ENCODE data around the gene MAFG. TPM values are rescaled to one million over a fixed set of nuclear protein-coding genes. Genes with fewer than 3 reads are reported as not detected.

MAFG gene
- total and polyA plus RNA-seq, 9 of the 15 experiments (the other 6 are each of a cell fraction or from before 2014, with no cell fraction given): 1.1 to 58.1 (median 24.9) TPM

- TF ChIP-seq BCLAF1 (IDR thresholded peaks at IDR 0.05; ENCODE audit: borderline replicate concordance in 1 of 2, control insufficient read depth in 1 of 2, low read depth in 2 of 2, low read length in 1 of 2): no peak
- TF ChIP-seq NCOA2 (IDR thresholded peaks at IDR 0.05; ENCODE audit: partially characterized antibody in 2 of 2): no peak
- TF ChIP-seq ILK (tag; IDR thresholded peaks at IDR 0.05; ENCODE audit: borderline replicate concordance, low read depth): no peak
- no peak for TF ChIP-seq IRF2 (CRISPR knock-in tag; IDR thresholded peaks at IDR 0.05)
- no peak for TF ChIP-seq KLF10 (CRISPR knock-in tag; IDR thresholded peaks at IDR 0.05)
- TF ChIP-seq NR3C1 (CRISPR knock-in tag; IDR thresholded peaks at IDR 0.05): no peak
- TF ChIP-seq ETV6 (IDR thresholded peaks at IDR 0.05; ENCODE audit: borderline replicate concordance in 1 of 2, low read depth in 2 of 2, low read length in 1 of 2): no peak
- 0 out of 2 replicates have a peak, but pooled peaks have one; percentile 55 for TF ChIP-seq ETV6 (CRISPR knock-in tag; IDR thresholded peaks at IDR 0.05; ENCODE audit: borderline replicate concordance)
- TF ChIP-seq FOXM1 (IDR thresholded peaks at IDR 0.05; ENCODE audit: low read depth): no peak
- peak; percentile 66; the same call in 1 of the 2 replicates for TF ChIP-seq FOXM1 (CRISPR knock-in tag; IDR thresholded peaks at IDR 0.05; ENCODE audit: low read depth)
- no peak for TF ChIP-seq CHD7 (IDR thresholded peaks at IDR 0.05; ENCODE audit: low read depth, low read length)
- TF ChIP-seq ATF1 (CRISPR knock-in tag; IDR thresholded peaks at IDR 0.05): no peak
- TF ChIP-seq ATF1 (tag; IDR thresholded peaks at IDR 0.05): peak; percentile 80
Observed at GRCh38 chr17:81927653-81928543, at the start of gene MAFG (continued).
